ENCODE data around the gene VAV2.

- TF ChIP-seq CTCF (IDR thresholded peaks at IDR 0.05) (no peak), POLR2A (IDR thresholded peaks at IDR 0.05) (no peak)
Measured at GRCh38 chr9:133920471-133920870, 71.7 kb downstream of the VAV2 start.

Data from uterus (tissue), 2 donors.